Measurements from ENCODE around the gene TAS1R1.

TAS1R1 gene

GRCh38 chr1:6628971-6629479 lies 73.9 kb downstream of the TAS1R1 start:
- H3K9me3 ChIP-seq (ENCODE audit: control insufficient read depth, low read length): no peaks in the 10 kb centered on the region
- H3K36me3 ChIP-seq (ENCODE audit: control insufficient read depth, insufficient read depth, low read length): no peaks in the 10 kb centered on the region
- H3K4me1 ChIP-seq: peaks cover 6% of the 10 kb centered on the region
- no peak overlapping the region for H3K4me3 ChIP-seq (ENCODE audit: low read depth, low read length)
- H3K9ac ChIP-seq: no peak overlapping the region
- no peak overlapping the region for H3K4me2 ChIP-seq (ENCODE audit: low read length)
- TF ChIP-seq CTCF (IDR thresholded peaks at IDR 0.05): no peak
- no peaks in the 10 kb centered on the region for H3K27me3 ChIP-seq (ENCODE audit: control insufficient read depth, insufficient read depth, low read length)
- peaks cover 20% of the 10 kb centered on the region for H3K79me2 ChIP-seq
- no peak overlapping the region for H3K27ac ChIP-seq
- H2AFZ ChIP-seq: no peak overlapping the region

Measured in parathyroid adenoma (tissue), 2 donors.